Naive thymus-derived CD4-positive, alpha-beta T cell (primary cell): ENCODE results near the gene C6orf62. TPM values are rescaled to one million over a fixed set of nuclear protein-coding genes. Genes with fewer than 3 reads are reported as not detected.
"Not testable (repeated sequence)": the region's sequence is repeated elsewhere in the genome, so short reads cannot be mapped to it uniquely, and the experiment has no call there.

Experiments used
- ATAC-seq: fragments of 150-1000 bp; cut with Tn5 transposase; 2 replicates; pipeline ENCODE4 v1.10.0; 2021; ENCODE audit warnings: mild to moderate bottlenecking, moderate library complexity
- CTCF ChIA-PET: fragments of 350-600 bp; sonication (Branson Sonifier 250); formaldehyde crosslinking; loops from one replicate; lab custom pipeline; 2021; ENCODE audit warnings: antibody characterized with exemption; lab: Charles Lee
- POLR2A ChIA-PET: fragments of 350-600 bp; sonication (Branson Sonifier 250); formaldehyde crosslinking; loops from one replicate; lab custom pipeline; 2021; ENCODE audit warnings: antibody characterized with exemption, inconsistent platforms; lab: Charles Lee
- DNase-seq, 9 donors: peaks; one replicate each; pipeline versions ENCODE4 v3.0.0 to v3.0.0-alpha.2; 2020 to 2022; ENCODE audit warnings: mixed read lengths in 1 of 9
- H3K27ac ChIP-seq: one replicate; pipeline ENCODE4 v1.7.0; 2013; ENCODE audit warnings: mild to moderate bottlenecking, low read depth, low read length, moderate library complexity
- H3K27me3 ChIP-seq, 2 donors: one replicate each; pipeline ENCODE4 v1.7.0; 2013; ENCODE audit warnings: low read length in 2 of 2, mild to moderate bottlenecking in 2 of 2, moderate library complexity in 2 of 2; ENCODE audit not compliant: control insufficient read depth in 2 of 2, insufficient read depth in 2 of 2
- H3K36me3 ChIP-seq, 3 experiments: 1 replicate in 2 of 3; 2 replicates in 1 of 3; pipeline ENCODE4 v1.7.0; 2013; ENCODE audit warnings: low read length in 3 of 3, mild to moderate bottlenecking in 3 of 3, moderate library complexity in 1 of 3; ENCODE audit not compliant: insufficient read depth in 3 of 3, control insufficient read depth in 2 of 3
- H3K4me1 ChIP-seq, 2 donors: one replicate each; pipeline ENCODE4 v1.7.0; 2013; ENCODE audit warnings: low read length in 2 of 2, mild to moderate bottlenecking in 2 of 2, moderate library complexity in 1 of 2; ENCODE audit not compliant: control insufficient read depth in 2 of 2, insufficient read depth in 2 of 2
- H3K4me3 ChIP-seq: 2 replicates; pipeline ENCODE4 v1.7.0; 2013; ENCODE audit warnings: mild to moderate bottlenecking, low read length
- H3K9me3 ChIP-seq, 3 experiments: 1 replicate in 2 of 3; 2 replicates in 1 of 3; pipeline ENCODE4 v1.7.0; 2013; ENCODE audit warnings: low read length in 3 of 3; ENCODE audit not compliant: control insufficient read depth in 2 of 3
- H3K27ac Mint-ChIP-seq, 9 donors: one replicate each; pipeline ENCODE4 v1.8.0; 2020 to 2022; ENCODE audit warnings: mixed read lengths in 9 of 9, mild to moderate bottlenecking in 8 of 9, moderate library complexity in 5 of 9, inconsistent platforms in 2 of 9
- H3K27me3 Mint-ChIP-seq, 5 donors: one replicate each; pipeline ENCODE4 v1.8.0; 2021 to 2022; ENCODE audit warnings: mixed read lengths in 5 of 5, mild to moderate bottlenecking in 1 of 5
- H3K36me3 Mint-ChIP-seq, 5 donors: one replicate each; pipeline ENCODE4 v1.8.0; 2020 to 2022; ENCODE audit warnings: mixed read lengths in 5 of 5, mild to moderate bottlenecking in 3 of 5, inconsistent platforms in 1 of 5
- H3K4me1 Mint-ChIP-seq, 7 donors: one replicate each; pipeline ENCODE4 v1.8.0; 2020 to 2022; ENCODE audit warnings: mixed read lengths in 7 of 7, mild to moderate bottlenecking in 3 of 7, inconsistent platforms in 1 of 7
- H3K4me3 Mint-ChIP-seq, 10 donors: one replicate each; pipeline ENCODE4 v1.8.0; 2020 to 2022; ENCODE audit warnings: mild to moderate bottlenecking in 10 of 10, mixed read lengths in 10 of 10, moderate library complexity in 6 of 10, inconsistent platforms in 2 of 10
- H3K9me3 Mint-ChIP-seq, 11 donors: one replicate each; pipeline ENCODE4 v1.8.0; 2020 to 2022; ENCODE audit warnings: mixed read lengths in 11 of 11, mild to moderate bottlenecking in 4 of 11, inconsistent platforms in 1 of 11, moderate library complexity in 1 of 11
- intact Hi-C, 2 donors: fragments of 100-400 bp; cut with micrococcal nuclease; formaldehyde crosslinking; loops; one replicate each; pipeline ENCODE4 v1.15.1; 2023
- polyA plus RNA-seq, 2 donors: library from polyadenylated mRNA; unstranded; fragments of 300-500 nt; fragmentation: Illumina TruSeq; gene quantifications; one replicate each; pipeline ENCODE4 v1.2.3, GENCODE V29; 2021
- total RNA-seq, 6 experiments: library from RNA in 5 of 6; stranded (reverse) in 5 of 6; gene quantifications; 1 replicate in 5 of 6; 2 replicates in 1 of 6; pipeline ENCODE4 v1.2.3 and lab custom pipeline; 2021 to 2026

C6orf62 gene
- total RNA-seq, result 100 to 1,000 TPM; 115 to 162 (median 135) TPM
- polyA plus RNA-seq, result 100 to 1,000 TPM; 102 to 130 TPM
- total RNA-seq (lab: John Stamatoyannopoulos, UW), result 124 reads per million, percentile 88 among the genes with 10 or more reads in this experiment

DNA sequence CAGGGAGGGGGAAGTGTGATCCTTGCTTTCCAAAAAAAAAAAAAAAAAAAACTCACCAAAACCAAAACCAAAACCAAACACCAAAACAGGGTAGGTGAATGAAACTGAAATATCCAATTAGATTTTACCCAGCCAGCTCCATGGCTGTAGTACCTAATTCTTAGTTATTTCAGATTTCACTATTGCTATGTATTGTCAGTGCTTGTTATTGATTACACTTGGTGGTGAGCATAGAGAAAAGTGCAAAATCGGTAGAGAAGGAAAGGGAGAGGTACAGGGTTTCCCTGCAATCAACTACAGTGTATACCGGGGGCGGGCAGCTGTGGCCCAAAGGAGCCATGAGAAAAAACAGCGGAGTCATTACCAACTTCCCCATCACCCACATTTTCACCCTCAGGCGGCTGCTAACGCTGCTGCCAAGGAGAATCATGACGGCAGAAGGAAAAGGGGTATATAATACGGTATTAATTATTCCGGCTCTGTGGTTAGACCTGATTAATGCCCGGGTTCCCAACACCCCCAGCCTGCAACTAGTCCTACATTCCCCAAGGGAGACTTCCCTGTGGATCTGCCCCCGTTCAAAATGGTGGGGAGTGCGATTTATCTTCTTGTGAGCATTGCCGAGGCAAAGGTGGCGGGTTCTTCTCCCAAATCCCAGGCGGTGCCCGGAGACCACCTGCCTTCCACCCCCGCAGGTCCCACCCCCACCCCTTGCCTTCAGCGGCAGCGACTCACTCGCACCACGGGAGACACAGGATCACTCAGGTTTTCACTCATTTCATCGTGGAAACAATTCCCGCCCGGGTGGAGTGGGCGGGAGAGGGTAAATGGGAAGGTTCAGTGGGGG is at the start of gene C6orf62:
C6orf62 (minus strand) TSS at position 30 of the 847 bp plus-strand sequence. CDS start 486 bp downstream, outside the sequence.
- peak within 1 kb of the TSS; percentile 95 to 100 (median 99) for H3K27ac Mint-ChIP-seq
- peaks cover 34 to 67% (median 61%) of the 10 kb centered on the region in 7 donors for H3K4me1 Mint-ChIP-seq
- Histone ChIP-seq H3K9me3 (no peaks in the 10 kb centered on the region), H3K4me3 (peak within 1 kb of the TSS; percentile 89), H3K4me1 (peaks cover 45 to 46% of the 10 kb centered on the region in 2 donors), H3K27me3 (no peaks in the 10 kb centered on the region), H3K36me3 (peaks cover 6 to 31% (median 8%) of the 10 kb centered on the region in 3 experiments), H3K27ac (peak within 1 kb of the TSS; percentile 99)
- intact Hi-C loops, result loop anchor here (1.0 to 2.0 kb wide), 2 partner anchors 10 to 299 kb away; no protein-coding TSS in a partner anchor
- ChIA-PET CTCF (interaction anchor here (0.7 to 0.9 kb wide), 4 partner anchors 11 to 308 kb away, joined by 3 to 6 read pairs (median 5); no protein-coding TSS in a partner anchor), POLR2A (interaction anchor here (0.6 to 3.9 kb wide), 14 partner anchors 8 to 295 kb away, joined by 3 to 38 read pairs (median 4); partner anchors contain the start of genes ACOT13 and TDP2)
- H3K4me3 Mint-ChIP-seq, result peak within 1 kb of the TSS; percentile 93 to 97 (median 96)
- DNase-seq, result peak; percentile 19 to 64 (median 42)
- H3K9me3 Mint-ChIP-seq, result peaks cover 0 to 6% (median 0%) of the 10 kb centered on the region in 11 donors
- peaks cover 0 to 2% (median 0%) of the 10 kb centered on the region in 5 donors for H3K27me3 Mint-ChIP-seq
- no peak for ATAC-seq
- H3K36me3 Mint-ChIP-seq, result peaks cover 3 to 32% (median 31%) of the 10 kb centered on the region in 5 donors

DNA sequence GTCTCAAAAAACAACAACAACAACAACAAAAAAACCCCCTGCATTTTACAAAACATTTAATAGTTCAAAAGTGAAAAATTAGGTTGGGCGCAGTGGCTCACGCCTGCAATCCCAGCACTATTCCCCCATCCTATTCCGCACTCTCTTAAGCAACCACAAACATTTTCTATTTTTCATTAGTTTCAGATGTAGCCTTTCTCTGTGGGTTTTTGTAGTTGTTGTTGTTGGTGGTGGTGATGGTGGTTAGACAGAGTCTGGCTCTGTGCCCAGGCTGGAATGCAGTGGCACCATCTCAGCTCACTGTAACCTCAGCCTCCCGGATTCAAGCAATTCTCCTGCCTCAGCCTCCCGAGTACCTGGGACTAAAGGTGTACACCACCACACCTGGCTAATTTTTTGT is 49.4 kb upstream of the C6orf62 start:
- Histone ChIP-seq H3K27ac (no peak overlapping the region), H3K36me3 (no peaks in the 10 kb centered on the region), H3K4me3 (no peak overlapping the region), H3K9me3 (no peaks in the 10 kb centered on the region), H3K4me1 (no peaks in the 10 kb centered on the region), H3K27me3 (no peaks in the 10 kb centered on the region)
- Mint-ChIP-seq H3K27me3 (no peaks in the 10 kb centered on the region), H3K9me3 (no peaks in the 10 kb centered on the region), H3K36me3 (peaks cover 0 to 2% (median 0%) of the 10 kb centered on the region in 5 donors), H3K27ac (no peak overlapping the region), H3K4me3 (no peak overlapping the region), H3K4me1 (peaks cover 0 to 8% (median 2%) of the 10 kb centered on the region in 7 donors)
- intact Hi-C loops, result no loop called here
- ATAC-seq, result no peak
- CTCF ChIA-PET, result interaction anchor here (4.3 kb wide), 1 partner anchor 186 kb away, joined by 32 read pairs; no protein-coding TSS in a partner anchor
- POLR2A ChIA-PET, result no interaction called here
- DNase-seq, result no peak

DNA sequence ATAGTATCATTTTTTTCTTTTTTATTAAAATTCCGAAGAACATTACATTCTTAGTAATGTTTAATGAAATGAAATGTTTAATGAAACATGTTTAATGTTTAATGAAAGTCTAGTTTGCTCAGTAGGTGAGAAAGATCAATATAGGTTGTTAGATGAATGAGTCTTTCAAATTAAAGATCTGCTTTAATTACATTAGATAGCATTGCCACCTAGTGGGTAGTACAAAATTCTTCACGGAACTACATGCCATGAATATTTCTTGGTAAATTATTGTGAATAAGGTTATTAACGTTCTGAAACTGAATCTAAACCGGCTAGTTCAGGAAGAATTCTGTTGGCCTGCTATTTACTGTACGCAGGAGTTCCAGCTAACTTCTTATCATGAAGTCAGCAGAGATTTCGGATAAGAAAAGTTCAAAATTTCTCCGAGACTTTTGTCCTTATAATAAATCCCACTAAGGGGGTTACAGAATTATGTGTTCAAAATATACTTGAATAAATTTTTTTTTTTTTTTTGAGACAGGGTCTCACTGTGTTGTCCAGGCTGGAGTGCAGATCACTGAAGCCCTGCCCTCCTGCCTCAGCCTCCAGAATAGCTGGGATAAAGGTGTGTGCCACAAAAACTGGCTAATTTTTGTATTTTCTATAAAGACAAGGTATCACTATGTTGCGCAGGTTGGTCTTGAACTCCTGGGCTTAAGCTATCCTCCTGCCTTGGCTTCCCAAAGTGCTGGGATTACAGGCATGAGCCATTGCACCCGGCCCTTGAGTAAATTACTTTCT is 47.9 kb upstream of the C6orf62 start:
- CTCF ChIA-PET, result interaction anchor here (0.6 to 4.3 kb wide), 6 partner anchors 103 to 1357 kb away, joined by 3 to 32 read pairs (median 4); a partner anchor contains a TSS
- POLR2A ChIA-PET, result interaction anchor here (0.8 to 1.4 kb wide), 3 partner anchors 9 to 48 kb away, joined by 3 to 5 read pairs (median 3); partner anchors contain the start of gene C6orf62
- no peaks in the 10 kb centered on the region for H3K27me3 Mint-ChIP-seq
- no peaks in the 10 kb centered on the region for H3K9me3 ChIP-seq
- no peak overlapping the region for H3K27ac ChIP-seq
- peaks cover 0 to 8% (median 3%) of the 10 kb centered on the region in 7 donors for H3K4me1 Mint-ChIP-seq
- H3K27me3 ChIP-seq, result no peaks in the 10 kb centered on the region
- DNase-seq (peak in 6 of 9 donors; percentile 9 to 48 (median 41)), ATAC-seq (peak; percentile 74)
- peaks cover 0 to 2% (median 0%) of the 10 kb centered on the region in 5 donors for H3K36me3 Mint-ChIP-seq
- H3K9me3 Mint-ChIP-seq, result no peaks in the 10 kb centered on the region
- no peak overlapping the region for H3K4me3 Mint-ChIP-seq
- H3K36me3 ChIP-seq, result no peaks in the 10 kb centered on the region
- H3K4me3 ChIP-seq, result no peak overlapping the region
- intact Hi-C loops, result loop anchor here (1.0 to 2.0 kb wide), 7 partner anchors 46 to 336 kb away; no protein-coding TSS in a partner anchor
- no peaks in the 10 kb centered on the region for H3K4me1 ChIP-seq
- H3K27ac Mint-ChIP-seq, result no peak overlapping the region

DNA sequence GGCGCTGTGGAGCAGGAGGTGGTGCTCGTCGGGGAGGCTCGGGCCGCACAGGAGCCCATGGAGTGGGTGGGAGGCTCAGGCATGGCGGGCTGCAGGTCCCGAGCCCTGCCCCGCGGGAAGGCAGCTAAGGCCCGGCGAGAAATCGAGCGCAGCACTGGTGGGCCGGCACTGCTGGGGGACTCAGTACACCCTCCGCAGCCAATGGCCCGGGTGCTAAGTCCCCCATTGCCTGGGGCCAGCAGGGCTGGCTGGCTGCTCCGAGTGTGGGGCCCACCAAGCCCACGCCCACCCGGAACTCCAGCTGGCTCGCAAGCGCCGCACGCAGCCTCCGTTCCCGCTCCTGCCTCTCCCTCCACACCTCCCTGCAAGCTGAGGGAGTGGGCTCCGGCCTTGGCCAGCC is 47.0 kb upstream of the C6orf62 start:
- DNase-seq, POLR2A ChIA-PET: not testable (repeated sequence)

DNA sequence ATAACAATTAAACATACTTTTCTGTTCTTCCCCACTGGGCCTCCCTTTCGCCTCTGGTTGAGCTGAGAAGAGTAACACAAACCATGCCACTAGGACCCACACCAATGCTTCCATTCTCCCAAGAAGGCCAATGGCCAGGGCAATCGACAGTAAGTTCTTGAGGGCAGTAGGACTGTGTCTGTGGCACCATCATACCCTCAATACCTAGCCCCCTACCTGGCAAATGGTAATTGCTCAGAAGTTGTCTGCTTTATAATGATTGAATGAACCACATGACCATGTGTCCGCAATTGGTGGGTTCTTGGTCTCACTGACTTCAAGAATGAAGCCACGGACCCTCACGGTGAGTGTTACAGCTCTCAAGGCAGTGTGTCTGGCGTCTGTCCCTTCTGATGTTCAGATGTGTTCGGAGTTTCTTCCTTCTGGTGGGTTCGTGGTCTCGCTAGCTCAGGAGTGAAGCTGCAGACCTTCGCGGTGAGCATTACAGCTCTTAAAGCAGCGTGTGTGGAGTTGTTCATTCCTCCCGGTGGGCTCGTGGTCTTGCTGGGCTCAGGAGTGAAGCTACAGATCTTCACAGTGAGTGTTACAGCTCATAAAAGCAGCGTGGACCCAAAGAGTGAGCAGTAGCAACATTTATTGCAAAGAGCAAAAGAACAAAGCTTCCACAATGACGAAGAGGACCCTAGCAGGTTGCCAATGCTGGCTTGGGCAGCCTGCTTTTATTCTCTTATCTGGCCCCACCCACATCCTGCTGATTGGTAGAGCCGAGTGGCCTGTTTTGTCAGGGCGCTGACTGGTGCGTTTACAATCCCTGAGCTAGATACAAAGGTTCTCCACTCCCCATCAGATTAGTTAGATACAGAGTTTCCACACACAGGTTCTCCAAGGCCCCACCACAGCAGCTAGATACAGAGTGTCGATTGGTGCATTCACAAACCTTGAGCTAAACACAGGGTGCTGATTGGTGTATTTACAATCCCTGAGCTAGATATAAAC is 46.2 kb upstream of the C6orf62 start:
- H3K9me3 Mint-ChIP-seq, H3K27me3 ChIP-seq, POLR2A ChIA-PET, ATAC-seq, intact Hi-C loops, H3K4me1 ChIP-seq, H3K27me3 Mint-ChIP-seq, H3K36me3 ChIP-seq, H3K27ac ChIP-seq, H3K36me3 Mint-ChIP-seq, H3K9me3 ChIP-seq, DNase-seq, H3K4me3 Mint-ChIP-seq, H3K4me3 ChIP-seq: not testable (repeated sequence)
- Mint-ChIP-seq H3K4me1 (peaks cover 0 to 11% (median 4%) of the 10 kb centered on the region in 7 donors), H3K27ac (peak overlapping the region in 2 of 9 donors; percentile 41 to 52)
- CTCF ChIA-PET, result interaction anchor here (0.6 to 4.3 kb wide), 2 partner anchors 10 to 183 kb away, joined by 4 to 32 read pairs; no protein-coding TSS in a partner anchor

More for the DNA sequence above, 47.0 kb upstream of the C6orf62 start:
- not testable (repeated sequence) for H3K27ac ChIP-seq, H3K27me3 ChIP-seq, H3K36me3 ChIP-seq, H3K4me3 Mint-ChIP-seq, H3K4me3 ChIP-seq, H3K27ac Mint-ChIP-seq, H3K4me1 ChIP-seq, H3K36me3 Mint-ChIP-seq, H3K9me3 ChIP-seq, H3K9me3 Mint-ChIP-seq, H3K27me3 Mint-ChIP-seq, ATAC-seq
- H3K4me1 Mint-ChIP-seq, result peaks cover 0 to 11% (median 4%) of the 10 kb centered on the region in 7 donors
- CTCF ChIA-PET, result interaction anchor here (4.3 kb wide), 1 partner anchor 184 kb away, joined by 32 read pairs; no protein-coding TSS in a partner anchor
- intact Hi-C loops, result loop anchor here (1.0 to 2.0 kb wide), 7 partner anchors 45 to 335 kb away; no protein-coding TSS in a partner anchor
